Panc1 (cell line): ENCODE measurements around the gene CDK4. TPM values are rescaled to one million over a fixed set of nuclear protein-coding genes. Genes with fewer than 3 reads are reported as not detected.

Experiments
- ATAC-seq: fragments of 200-7000 bp; cut with Tn5 transposase; 2 replicates; pipeline ENCODE4 v1.9.1; 2020; ENCODE audit warnings: mild to moderate bottlenecking, moderate library complexity
- BruUV-seq: library from RNA; stranded (reverse); fragments of 400-500 nt; replicated peaks from 2 replicates; lab custom pipeline; 2021; lab: Mats Ljungman, UMichigan
- CTCF ChIA-PET: fragments of 300-600 bp; sonication (Branson Sonifier 250); formaldehyde crosslinking; loops from one replicate; lab custom pipeline; 2022; ENCODE audit warnings: antibody characterized with exemption; lab: Charles Lee
- POLR2A ChIA-PET: fragments of 300-600 bp; sonication (Branson Sonifier 250); formaldehyde crosslinking; loops from one replicate; lab custom pipeline; 2022; ENCODE audit warnings: antibody characterized with exemption; lab: Charles Lee
- DNase-seq: peaks from one replicate; pipeline ENCODE4 v3.0.0-alpha.2; 2010; ENCODE audit warnings: low read depth, low spot score
- H3K27ac ChIP-seq: 2 replicates; pipeline ENCODE4 v1.5.1; 2011; ENCODE audit warnings: mild to moderate bottlenecking, low read length, inconsistent platforms
- H3K27me3 ChIP-seq: fragments of 200-500 bp; sonication (Bioruptor generic); 2 replicates; pipeline ENCODE4 v1.6.0; 2014; ENCODE audit warnings: low read length, inconsistent platforms; ENCODE audit not compliant: control insufficient read depth, insufficient read depth
- H3K36me3 ChIP-seq: fragments of 200-500 bp; sonication (Bioruptor generic); 2 replicates; pipeline ENCODE4 v1.5.1; 2014; ENCODE audit warnings: inconsistent platforms, mild to moderate bottlenecking, low read length, moderate library complexity; ENCODE audit not compliant: control insufficient read depth, insufficient read depth
- H3K4me1 ChIP-seq: 2 replicates; pipeline ENCODE4 v1.5.1; 2011; ENCODE audit warnings: inconsistent platforms, mild to moderate bottlenecking, low read length, moderate library complexity; ENCODE audit not compliant: control insufficient read depth, insufficient read depth
- H3K4me3 ChIP-seq, 2 experiments: 2 replicates each; pipeline ENCODE4 v1.5.1; 2011 to 2012; ENCODE audit warnings: low read depth in 2 of 2, low read length in 2 of 2, mild to moderate bottlenecking in 2 of 2, inconsistent platforms in 1 of 2, moderate library complexity in 1 of 2
- H3K9me3 ChIP-seq: fragments of 200-500 bp; sonication (Bioruptor generic); 2 replicates; pipeline ENCODE4 v1.5.1; 2014; ENCODE audit warnings: low read depth, mild to moderate bottlenecking, inconsistent platforms, low read length, moderate library complexity; ENCODE audit not compliant: control insufficient read depth, insufficient read depth
- CTCF ChIP-seq: fragments of 450-650 bp; IDR thresholded peaks from 2 replicates; pipeline ENCODE4 v1.5.1; 2017; ENCODE audit warnings: mild to moderate bottlenecking
- POLR2AphosphoS5 ChIP-seq: IDR thresholded peaks from 2 replicates; pipeline ENCODE4 v1.6.1; 2012; ENCODE audit warnings: mild to moderate bottlenecking, low read depth, low read length, moderate library complexity
- REST ChIP-seq, 2 experiments: IDR thresholded peaks; 2 replicates each; pipeline ENCODE4 v1.6.1; 2011 to 2012; ENCODE audit warnings: low read depth in 2 of 2, control low read depth in 1 of 2, low read length in 1 of 2, mild to moderate bottlenecking in 1 of 2, moderate library complexity in 1 of 2; ENCODE audit not compliant: insufficient read depth in 1 of 2
- SIN3A ChIP-seq: IDR thresholded peaks from 2 replicates; pipeline ENCODE4 v1.6.1; 2012; ENCODE audit warnings: low read depth, mild to moderate bottlenecking, low read length, moderate library complexity, borderline replicate concordance; ENCODE audit not compliant: insufficient read depth
- TCF7L2 ChIP-seq: IDR thresholded peaks from 2 replicates; pipeline ENCODE4 v1.6.1; 2011; ENCODE audit warnings: mild to moderate bottlenecking, low read depth, low read length, inconsistent platforms
- in situ Hi-C: cut with HindIII; loops from 2 replicates; pipeline ENCODE4 v1.10.0; 2016; ENCODE audit warnings: low sequenced_read_pairs, low pct_unique_long_range_greater_than_20kb
- intact Hi-C: fragments of 100-400 bp; cut with micrococcal nuclease; formaldehyde crosslinking; loops from one replicate; pipeline ENCODE4 v1.10.0; 2022; ENCODE audit not compliant: unreplicated experiment
- total RNA-seq: library from RNA; stranded (reverse); gene quantifications from one replicate; pipeline ENCODE4 v1.2.1, GENCODE V29; 2021; ENCODE audit not compliant: unreplicated experiment

Gene CDK4
- total RNA-seq, 1 experiment from 2014 or later: 201 TPM

GRCh38 chr12:57734591-57734990, 17.5 kb downstream of the CDK4 start:
- peaks cover 7% of the 10 kb centered on the region; the same call in 1 of the 2 replicates for H3K4me1 ChIP-seq
- H3K4me3 ChIP-seq: no peak overlapping the region
- H3K27me3 ChIP-seq: no peaks in the 10 kb centered on the region; the same call in 1 of the 2 replicates
- in situ Hi-C loops: no loop called here
- no TSS peak for BruUV-seq
- ChIA-PET POLR2A (interaction anchor here (0.7 kb wide), 1 partner anchor 1379 kb away, joined by 3 read pairs; no protein-coding TSS in a partner anchor), CTCF (interaction anchor here (1.5 to 1.6 kb wide), 3 partner anchors 8 to 151 kb away, joined by 4 to 9 read pairs (median 5); no protein-coding TSS in a partner anchor)
- TF ChIP-seq CTCF: no peak
- TF ChIP-seq TCF7L2: no peak
- no peak for TF ChIP-seq POLR2AphosphoS5
- TF ChIP-seq SIN3A: no peak
- TF ChIP-seq REST (IDR thresholded peaks at IDR 0.05; ENCODE audit: insufficient read depth in 1 of 2, low read depth in 2 of 2, low read length in 1 of 2): no peak
- no peaks in the 10 kb centered on the region for H3K36me3 ChIP-seq
- no peak overlapping the region for H3K27ac ChIP-seq
- H3K9me3 ChIP-seq: no peaks in the 10 kb centered on the region
- no peak for DNase-seq
- ATAC-seq: no peak
- intact Hi-C loops: no loop called here

GRCh38 chr12:57733928-57734327, 18.2 kb downstream of the CDK4 start:
- intact Hi-C loops (no loop called here), in situ Hi-C loops (no loop called here)
- no TSS peak for BruUV-seq
- POLR2A ChIA-PET: no interaction called here
- no peak for TF ChIP-seq CTCF
- no peak for TF ChIP-seq SIN3A
- no peak for TF ChIP-seq TCF7L2
- TF ChIP-seq REST (IDR thresholded peaks at IDR 0.05; ENCODE audit: insufficient read depth in 1 of 2, low read depth in 2 of 2, low read length in 1 of 2): no peak
- TF ChIP-seq POLR2AphosphoS5: no peak
- Histone ChIP-seq H3K27me3 (no peaks in the 10 kb centered on the region; the same call in 1 of the 2 replicates), H3K9me3 (no peaks in the 10 kb centered on the region), H3K4me1 (peaks cover 7% of the 10 kb centered on the region; the same call in 1 of the 2 replicates), H3K36me3 (no peaks in the 10 kb centered on the region), H3K4me3 (no peak overlapping the region), H3K27ac (no peak overlapping the region)
- no peak for DNase-seq
- CTCF ChIA-PET: no interaction called here
- no peak for ATAC-seq
